Effector memory CD8-positive, alpha-beta T cell (primary cell): ENCODE results near the gene DSCAML1.
A peak's percentile ranks its signal among the peaks of the same experiment; 100 is the strongest.

ENCODE experiments used
- ATAC-seq: fragments of 150-1000 bp; cut with Tn5 transposase; replicated peaks from 2 replicates; pipeline ENCODE4 v1.10.0; 2021; ENCODE audit warnings: mild to moderate bottlenecking, moderate library complexity
- DNase-seq, 3 experiments: peaks; one replicate each; pipeline ENCODE4 v3.0.0; 2021
- H3K27ac Mint-ChIP-seq, 2 donors: one replicate each; pipeline ENCODE4 v1.8.0; 2022; ENCODE audit warnings: mild to moderate bottlenecking in 2 of 2, mixed read lengths in 2 of 2, moderate library complexity in 2 of 2
- H3K27me3 Mint-ChIP-seq, 2 donors: one replicate each; pipeline ENCODE4 v1.8.0; 2022; ENCODE audit warnings: mixed read lengths in 2 of 2
- H3K36me3 Mint-ChIP-seq: one replicate; pipeline ENCODE4 v1.8.0; 2022; ENCODE audit warnings: mild to moderate bottlenecking, moderate library complexity, mixed read lengths; ENCODE audit not compliant: insufficient read depth
- H3K4me1 Mint-ChIP-seq, 2 donors: one replicate each; pipeline ENCODE4 v1.8.0; 2022; ENCODE audit warnings: low read depth in 2 of 2, mixed read lengths in 2 of 2
- H3K4me3 Mint-ChIP-seq, 2 donors: one replicate each; pipeline ENCODE4 v1.8.0; 2022; ENCODE audit warnings: mild to moderate bottlenecking in 2 of 2, mixed read lengths in 2 of 2, moderate library complexity in 2 of 2
- H3K9me3 Mint-ChIP-seq, 2 donors: one replicate each; pipeline ENCODE4 v1.8.0; 2022; ENCODE audit warnings: mixed read lengths in 2 of 2

DSCAML1 gene

GRCh38 chr11:117809236-117810055 is 12.4 kb upstream of the DSCAML1 start:
- DNase-seq: no peak
- Mint-ChIP-seq H3K4me3 (no peak overlapping the region), H3K27ac (no peak overlapping the region)

DNA sequence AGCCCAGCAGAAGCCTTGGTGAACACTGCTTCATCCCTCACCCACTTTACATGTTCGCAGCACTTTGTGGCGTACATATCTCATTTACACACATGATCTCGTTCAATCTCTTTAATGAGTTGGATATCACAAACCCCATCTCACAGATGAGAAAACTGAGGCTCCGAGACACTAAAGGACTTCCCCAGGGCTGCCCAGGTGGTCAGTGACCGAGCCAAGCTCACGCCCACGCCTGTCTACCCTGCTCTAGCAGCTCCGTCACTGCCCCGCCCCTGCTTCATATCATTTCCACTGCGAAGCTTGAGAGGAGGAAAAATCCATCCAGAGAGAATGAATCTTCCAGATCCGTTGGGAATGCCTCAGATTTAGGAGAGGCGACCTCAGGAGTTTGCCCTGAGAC is 11.8 kb upstream of the DSCAML1 start:
- Mint-ChIP-seq H3K36me3 (no peaks in the 10 kb centered on the region), H3K4me3 (no peak overlapping the region), H3K27me3 (peaks cover 0 to 9% of the 10 kb centered on the region in 2 donors), H3K27ac (no peak overlapping the region), H3K4me1 (peaks cover 2 to 6% of the 10 kb centered on the region in 2 donors), H3K9me3 (no peaks in the 10 kb centered on the region)
- ATAC-seq (no peak), DNase-seq (no peak)

More at GRCh38 chr11:117809236-117810055, 12.4 kb upstream of the DSCAML1 start:
- no peaks in the 10 kb centered on the region for H3K9me3 Mint-ChIP-seq
- H3K36me3 Mint-ChIP-seq: no peaks in the 10 kb centered on the region
- peaks cover 0 to 9% of the 10 kb centered on the region in 2 donors for H3K27me3 Mint-ChIP-seq
- peaks cover 5 to 8% of the 10 kb centered on the region in 2 donors for H3K4me1 Mint-ChIP-seq
- peak; percentile 70 for ATAC-seq

- Mint-ChIP-seq H3K36me3 (no peaks in the 10 kb centered on the region), H3K9me3 (no peaks in the 10 kb centered on the region), H3K4me1 (peaks cover 0 to 2% of the 10 kb centered on the region in 2 donors), H3K27ac (no peak overlapping the region), H3K27me3 (peaks cover 0 to 9% of the 10 kb centered on the region in 2 donors), H3K4me3 (no peak overlapping the region)
- ATAC-seq: peak; percentile 82
- DNase-seq: peak; percentile 75 to 78 (median 76)
Observed at GRCh38 chr11:117807482-117808327, 10.7 kb upstream of the DSCAML1 start.

DNA sequence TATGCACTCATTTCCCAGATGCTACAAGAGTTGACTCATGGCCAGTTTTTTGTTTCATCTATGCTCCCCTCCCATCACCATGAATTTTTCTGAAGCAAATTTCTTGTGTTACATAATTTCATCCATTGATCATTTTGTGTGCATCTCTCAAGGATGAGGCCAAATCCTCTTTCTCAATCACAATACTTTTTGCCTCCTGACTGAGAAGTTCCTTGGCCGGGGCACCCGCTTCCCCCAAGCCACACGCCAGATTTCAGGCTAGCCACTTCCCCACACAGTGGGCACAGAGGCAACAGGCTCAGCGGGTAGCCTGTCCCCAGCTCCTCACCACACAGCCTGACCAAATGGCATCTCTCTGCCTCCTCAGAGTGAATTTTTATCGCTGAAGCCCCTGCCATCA is 9.8 kb upstream of the DSCAML1 start:
- ATAC-seq (no peak), DNase-seq (no peak)
- no peak overlapping the region for H3K27ac Mint-ChIP-seq
- no peaks in the 10 kb centered on the region for H3K9me3 Mint-ChIP-seq
- peaks cover 0 to 9% of the 10 kb centered on the region in 2 donors for H3K27me3 Mint-ChIP-seq
- H3K36me3 Mint-ChIP-seq: no peaks in the 10 kb centered on the region
- H3K4me1 Mint-ChIP-seq: peaks cover 0 to 2% of the 10 kb centered on the region in 2 donors
- no peak overlapping the region for H3K4me3 Mint-ChIP-seq

- no peak for DNase-seq
- no peak for ATAC-seq
- Mint-ChIP-seq H3K27me3 (peaks cover 0 to 1% of the 10 kb centered on the region in 2 donors), H3K9me3 (no peaks in the 10 kb centered on the region), H3K4me3 (no peak overlapping the region), H3K4me1 (no peaks in the 10 kb centered on the region), H3K27ac (no peak overlapping the region), H3K36me3 (no peaks in the 10 kb centered on the region)
Observed at GRCh38 chr11:117805045-117805444, 8.0 kb upstream of the DSCAML1 start.

DNA sequence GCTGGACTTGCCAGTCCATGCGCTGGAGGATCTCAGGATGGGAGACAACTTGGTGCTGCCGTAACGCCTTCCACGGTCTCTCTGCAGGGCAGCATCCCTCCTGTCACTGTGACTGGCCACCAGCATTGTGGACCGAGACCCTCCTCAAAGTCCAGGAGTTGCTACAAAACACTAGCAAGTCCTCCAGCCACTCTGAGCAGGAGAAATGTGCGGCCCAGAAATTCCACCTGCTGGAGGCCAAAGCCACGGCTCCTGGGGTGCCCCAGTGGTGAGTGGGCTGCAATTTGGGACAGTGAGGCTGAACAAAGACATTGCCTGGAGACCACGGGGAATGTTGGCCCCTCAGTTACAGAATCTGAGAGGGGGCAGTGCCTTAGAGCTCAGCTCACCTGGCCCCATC is 6.9 kb upstream of the DSCAML1 start:
- DNase-seq: no peak
- H3K9me3 Mint-ChIP-seq: no peaks in the 10 kb centered on the region
- H3K27me3 Mint-ChIP-seq: peaks cover 11 to 13% of the 10 kb centered on the region in 2 donors
- H3K4me3 Mint-ChIP-seq: no peak overlapping the region
- no peak overlapping the region for H3K27ac Mint-ChIP-seq
- no peaks in the 10 kb centered on the region for H3K36me3 Mint-ChIP-seq
- H3K4me1 Mint-ChIP-seq: no peaks in the 10 kb centered on the region
- ATAC-seq: no peak

DNA sequence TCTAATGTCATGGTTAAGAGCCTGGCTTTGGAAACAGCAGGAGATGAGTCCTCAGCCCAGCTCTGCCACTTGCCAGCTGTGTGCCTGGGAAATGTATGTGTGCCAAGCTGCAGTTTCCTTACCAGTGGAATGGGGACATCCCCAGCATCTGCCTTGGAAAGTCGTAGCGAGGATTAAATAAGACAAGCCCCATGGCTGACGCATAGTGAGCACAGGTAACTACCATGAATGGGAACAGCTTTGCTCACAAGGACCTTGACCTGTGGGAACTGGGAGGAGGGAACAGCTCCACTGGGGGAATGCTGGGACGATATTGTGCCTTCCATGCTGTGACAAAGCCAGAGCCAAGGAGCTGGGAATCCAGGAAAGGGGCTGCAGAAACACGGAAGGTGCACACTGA is 2.6 kb upstream of the DSCAML1 start:
- H3K4me3 Mint-ChIP-seq: no peak overlapping the region
- DNase-seq: no peak
- no peak for ATAC-seq
- H3K27me3 Mint-ChIP-seq: peaks cover 42 to 48% of the 10 kb centered on the region in 2 donors
- H3K4me1 Mint-ChIP-seq: peaks cover 8 to 9% of the 10 kb centered on the region in 2 donors
- no peak overlapping the region for H3K27ac Mint-ChIP-seq
- no peaks in the 10 kb centered on the region for H3K9me3 Mint-ChIP-seq
- H3K36me3 Mint-ChIP-seq: no peaks in the 10 kb centered on the region

GRCh38 chr11:117796456-117796871 is 552 bp downstream of the DSCAML1 start:
- Mint-ChIP-seq H3K27me3 (peaks cover 73 to 80% of the 10 kb centered on the region in 2 donors), H3K9me3 (no peaks in the 10 kb centered on the region), H3K36me3 (no peaks in the 10 kb centered on the region), H3K4me1 (peaks cover 8 to 9% of the 10 kb centered on the region in 2 donors), H3K4me3 (peak overlapping the region; percentile 56 to 72), H3K27ac (no peak overlapping the region)
- ATAC-seq (no peak), DNase-seq (no peak)

DNA sequence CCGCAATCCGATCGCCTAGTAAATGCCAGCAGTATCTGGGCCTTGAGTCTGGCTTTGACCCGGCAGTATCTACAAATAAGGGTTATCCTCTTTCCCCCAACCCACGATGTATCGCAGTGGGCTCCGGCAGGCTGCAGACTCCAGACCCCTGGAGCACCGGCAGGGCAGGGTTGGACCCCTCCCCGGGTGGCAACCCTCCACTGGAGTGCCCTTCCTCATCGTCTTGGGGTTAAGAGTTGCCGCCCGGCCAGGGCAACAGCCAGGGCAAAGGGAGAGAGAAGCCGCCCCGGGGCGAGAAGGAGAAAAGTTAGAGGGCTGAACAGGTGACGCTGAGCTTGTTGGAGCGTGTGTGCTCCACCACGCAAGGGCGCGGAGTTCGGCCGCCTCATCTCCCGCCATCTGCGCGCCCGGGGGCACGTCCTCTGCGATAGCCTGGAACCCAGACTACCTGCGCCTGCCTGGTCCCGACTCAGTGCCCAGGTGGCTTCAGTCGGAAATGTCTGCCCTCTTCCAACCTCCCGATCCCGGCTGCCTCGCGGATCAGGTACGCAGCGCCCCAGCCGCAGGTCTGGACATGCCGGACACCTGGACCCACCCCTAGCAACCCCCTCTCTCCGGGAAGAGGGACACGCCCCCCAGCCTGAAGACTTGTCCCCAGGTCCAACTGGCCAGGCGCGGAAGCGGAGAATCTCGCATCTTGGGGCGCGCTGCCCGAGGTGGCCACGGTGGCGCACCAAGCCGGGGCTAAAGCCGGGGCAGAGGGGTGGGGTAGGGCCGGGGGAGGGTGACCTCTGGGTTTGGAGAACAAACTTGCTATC is 1.2 kb downstream of the DSCAML1 start:
- H3K4me1 Mint-ChIP-seq: peaks cover 8 to 9% of the 10 kb centered on the region in 2 donors
- DNase-seq: no peak
- no peaks in the 10 kb centered on the region for H3K9me3 Mint-ChIP-seq
- peak overlapping the region in 1 of 2 donors; percentile 49 for H3K27ac Mint-ChIP-seq
- peak overlapping the region; percentile 56 to 72 for H3K4me3 Mint-ChIP-seq
- H3K36me3 Mint-ChIP-seq: no peaks in the 10 kb centered on the region
- H3K27me3 Mint-ChIP-seq: peaks cover 77 to 86% of the 10 kb centered on the region in 2 donors
- ATAC-seq: no peak

- peaks cover 81 to 93% of the 10 kb centered on the region in 2 donors for H3K27me3 Mint-ChIP-seq
- peak overlapping the region in 1 of 2 donors; percentile 49 for H3K27ac Mint-ChIP-seq
- no peak for DNase-seq
- H3K9me3 Mint-ChIP-seq: no peaks in the 10 kb centered on the region
- H3K4me1 Mint-ChIP-seq: peaks cover 8 to 9% of the 10 kb centered on the region in 2 donors
- no peak for ATAC-seq
- H3K4me3 Mint-ChIP-seq: peak overlapping the region; percentile 56 to 72
- no peaks in the 10 kb centered on the region for H3K36me3 Mint-ChIP-seq
Observed at GRCh38 chr11:117794772-117795629, 2.0 kb downstream of the DSCAML1 start.

DNA sequence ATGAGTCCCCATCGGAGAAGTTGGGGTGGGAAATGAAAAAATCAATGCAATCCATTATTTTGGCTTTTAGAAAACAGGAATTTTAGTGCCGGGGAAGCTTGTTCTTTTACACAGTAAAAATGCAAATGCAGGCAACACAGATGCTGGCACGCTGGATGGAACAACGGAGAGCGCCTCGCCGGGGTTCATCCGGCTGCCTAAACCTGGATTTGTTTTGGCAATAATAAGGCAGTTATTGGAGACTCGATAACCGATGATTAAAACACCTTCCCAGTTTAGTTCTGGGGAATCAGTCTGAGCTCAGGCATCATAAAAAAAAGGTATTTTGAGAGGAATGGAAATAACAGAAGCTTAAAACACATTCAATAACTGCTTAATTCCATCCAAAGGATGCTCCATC is 2.9 kb downstream of the DSCAML1 start:
- no peak overlapping the region for H3K4me3 Mint-ChIP-seq
- peaks cover 73 to 93% of the 10 kb centered on the region in 2 donors for H3K27me3 Mint-ChIP-seq
- H3K27ac Mint-ChIP-seq: no peak overlapping the region
- peaks cover 8 to 9% of the 10 kb centered on the region in 2 donors for H3K4me1 Mint-ChIP-seq
- ATAC-seq (no peak), DNase-seq (no peak)
- H3K9me3 Mint-ChIP-seq: no peaks in the 10 kb centered on the region
- no peaks in the 10 kb centered on the region for H3K36me3 Mint-ChIP-seq

DNA sequence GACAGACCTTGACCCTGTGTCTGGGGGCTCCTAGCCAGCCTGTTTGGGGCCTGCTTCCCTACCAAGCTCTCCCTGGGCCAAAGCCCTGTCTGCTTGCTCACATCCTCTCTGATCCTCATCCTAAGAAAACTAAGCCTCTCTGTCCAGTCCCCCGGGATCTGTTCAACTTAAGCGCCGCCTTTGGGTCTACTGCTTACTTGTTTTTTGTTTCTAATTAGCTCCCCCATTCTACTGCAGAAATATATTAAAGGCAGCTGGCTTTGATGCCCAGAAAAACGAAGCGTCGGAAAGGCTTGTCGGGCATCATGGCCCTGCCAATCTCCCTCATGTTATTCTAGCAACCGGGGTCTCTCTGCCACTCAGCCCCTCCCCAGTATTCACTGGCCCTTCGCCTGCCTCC is 3.4 kb downstream of the DSCAML1 start:
- H3K27ac Mint-ChIP-seq: no peak overlapping the region
- H3K4me1 Mint-ChIP-seq: peaks cover 8 to 9% of the 10 kb centered on the region in 2 donors
- H3K36me3 Mint-ChIP-seq: no peaks in the 10 kb centered on the region
- no peaks in the 10 kb centered on the region for H3K9me3 Mint-ChIP-seq
- peaks cover 71 to 93% of the 10 kb centered on the region in 2 donors for H3K27me3 Mint-ChIP-seq
- ATAC-seq: no peak
- no peak for DNase-seq
- H3K4me3 Mint-ChIP-seq: no peak overlapping the region
